Measurements from ENCODE around the gene KIF4A.

The KIF4A gene

DNA sequence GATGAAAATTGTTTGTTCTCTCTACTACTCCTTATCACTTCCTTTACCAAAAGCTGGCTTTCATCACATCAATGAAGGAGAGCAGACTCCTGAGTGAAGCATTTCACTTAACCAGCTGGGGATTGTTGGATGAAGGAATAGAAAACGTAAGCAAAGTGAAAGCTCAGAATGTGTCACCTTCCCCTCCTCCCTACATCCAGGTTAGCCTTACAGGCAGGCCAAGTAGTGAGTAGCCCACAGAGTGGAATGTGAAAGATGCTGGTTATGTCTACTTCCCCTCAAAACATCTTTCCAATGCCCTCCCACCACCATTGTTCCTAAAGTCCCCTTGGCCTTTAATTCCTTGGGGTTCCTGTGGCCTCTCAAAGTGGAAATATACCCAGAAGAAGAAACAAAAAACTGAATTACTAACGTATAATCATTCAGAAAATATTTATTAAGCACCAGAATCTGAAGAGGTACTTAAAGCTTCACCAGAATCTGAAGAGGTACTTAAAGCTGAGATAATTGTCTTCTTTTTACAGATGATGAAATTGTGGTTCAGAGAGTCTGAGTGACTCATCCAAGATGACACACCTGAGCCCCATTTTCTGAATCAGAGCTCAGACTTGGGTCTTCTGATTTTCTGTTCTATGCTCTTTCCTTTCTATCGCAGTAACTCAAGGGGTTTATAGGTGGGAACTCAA is 36.4 kb upstream of the KIF4A start:
- DNase-seq (ENCODE audit: low read depth), result no peak
- H3K4me3 ChIP-seq (ENCODE audit: low read length), result no peak overlapping the region
- no peak for TF ChIP-seq CTCF (conservative IDR thresholded peaks at IDR 0.05; ENCODE audit: low read length)

GRCh38 chrX:70254063-70254400 is 35.9 kb upstream of the KIF4A start:
- DNase-seq (ENCODE audit: low read depth), result no peak
- no peak for TF ChIP-seq CTCF (conservative IDR thresholded peaks at IDR 0.05; ENCODE audit: low read length)
- no peak overlapping the region for H3K4me3 ChIP-seq (ENCODE audit: low read length)

DNA sequence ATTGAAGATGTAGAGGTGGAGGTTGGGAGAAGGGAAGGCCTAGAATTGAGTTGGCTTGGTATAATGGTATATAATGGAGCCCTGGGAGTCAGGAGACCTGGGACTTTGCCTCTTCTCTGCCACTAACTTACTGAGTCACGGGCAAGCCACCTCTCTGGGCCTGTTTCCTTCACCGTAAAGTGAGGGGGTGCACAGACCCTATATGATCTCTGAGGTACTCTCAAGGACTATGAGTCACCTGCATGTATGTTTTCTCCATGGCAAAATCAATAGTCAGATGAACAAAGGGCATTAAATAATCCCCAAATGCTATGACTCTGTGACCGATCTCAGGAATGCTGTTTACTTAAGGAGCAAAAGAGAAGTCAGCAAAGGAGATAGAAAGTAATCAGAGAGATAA is 35.0 kb upstream of the KIF4A start:
- no peak for DNase-seq (ENCODE audit: low read depth)
- TF ChIP-seq CTCF (conservative IDR thresholded peaks at IDR 0.05; ENCODE audit: low read length), result no peak

DNA sequence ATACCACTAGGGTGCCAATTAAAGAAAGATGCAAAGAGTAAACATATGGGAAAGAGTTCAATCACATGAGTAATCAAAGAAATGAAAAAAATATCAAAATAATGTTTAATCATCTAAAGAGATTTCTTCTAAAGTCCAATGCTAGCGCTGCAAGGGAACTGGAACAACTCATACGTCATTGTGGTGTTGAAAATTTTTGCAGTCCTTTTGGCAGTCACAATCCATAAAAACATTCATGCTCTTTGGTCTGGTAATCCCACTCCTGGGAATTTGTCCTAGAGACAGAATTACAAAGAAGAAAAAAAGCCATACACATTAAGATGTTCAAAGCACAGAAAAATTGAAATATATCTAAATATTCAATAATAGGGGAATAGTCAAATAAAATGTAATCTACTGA is 34.5 kb upstream of the KIF4A start:
- TF ChIP-seq CTCF (conservative IDR thresholded peaks at IDR 0.05; ENCODE audit: low read length), result no peak
- no peak overlapping the region for H3K4me3 ChIP-seq (ENCODE audit: low read length)
- no peak for DNase-seq (ENCODE audit: low read depth)

More for the DNA sequence above, 35.0 kb upstream of the KIF4A start:
- no peak overlapping the region for H3K4me3 ChIP-seq (ENCODE audit: low read length)

- DNase-seq (ENCODE audit: low read depth), result no peak
- no peak for TF ChIP-seq CTCF (conservative IDR thresholded peaks at IDR 0.05; ENCODE audit: low read length)
- H3K4me3 ChIP-seq (ENCODE audit: low read length), result no peak overlapping the region
Measured at GRCh38 chrX:70257423-70258288, 32.2 kb upstream of the KIF4A start.

DNA sequence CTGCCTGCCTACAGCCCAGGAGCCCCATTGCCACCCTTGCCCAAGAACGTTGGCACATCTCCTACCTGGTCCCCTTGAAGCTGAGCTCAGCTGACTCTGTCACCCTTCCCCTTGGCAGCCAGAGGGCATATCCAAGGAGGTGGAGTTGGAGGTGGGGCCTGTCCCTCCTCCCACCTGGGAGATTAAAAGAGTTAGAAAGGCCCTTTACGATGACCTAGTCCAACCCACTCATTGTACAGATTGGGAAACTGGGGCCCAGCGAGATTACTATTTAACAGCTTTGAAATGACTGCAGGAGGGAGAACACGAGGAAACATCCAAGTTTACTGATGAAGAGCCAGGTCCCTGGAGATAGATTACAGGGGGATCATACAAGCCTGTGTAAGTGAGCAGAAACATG is 29.8 kb upstream of the KIF4A start, which contains the start of gene P2RY4:
TSS of gene P2RY4 (minus strand) at position 101 of the 400 bp plus-strand sequence. CDS start 580 bp downstream, outside the sequence.
- no peak within 1 kb of the TSS for H3K4me3 ChIP-seq (ENCODE audit: low read length)
- no peak for TF ChIP-seq CTCF (conservative IDR thresholded peaks at IDR 0.05; ENCODE audit: low read length)
- no peak for DNase-seq (ENCODE audit: low read depth)
